Activated naive CD4-positive, alpha-beta T cell treated with Interleukin-2 at 50 U/mL for 16 hours (primary cell): ENCODE results near the gene GTSF1L.

ENCODE experiments used
- DNase-seq: peaks from one replicate; pipeline ENCODE4 v3.0.0-alpha.2; 2020

GTSF1L gene

GRCh38 chr20:43744966-43745730 lies 18.3 kb upstream of the GTSF1L start:
- no peak for DNase-seq

- no peak for DNase-seq
Measured at GRCh38 chr20:43744151-43744611, 17.4 kb upstream of the GTSF1L start.

- DNase-seq, result no peak
Measured at GRCh38 chr20:43740642-43741041, 13.8 kb upstream of the GTSF1L start.

GRCh38 chr20:43739148-43739749 lies 12.4 kb upstream of the GTSF1L start:
- DNase-seq, result no peak

GRCh38 chr20:43737925-43738324 lies 11.1 kb upstream of the GTSF1L start:
- DNase-seq, result no peak

- peak; percentile 10 for DNase-seq
Measured at GRCh38 chr20:43736588-43737158, 9.9 kb upstream of the GTSF1L start.

- DNase-seq, result no peak
Measured at GRCh38 chr20:43731927-43732326, 5.1 kb upstream of the GTSF1L start.

GRCh38 chr20:43731469-43731868 lies 4.7 kb upstream of the GTSF1L start:
- DNase-seq, result no peak

GRCh38 chr20:43728686-43729255 lies 2.0 kb upstream of the GTSF1L start:
- no peak for DNase-seq

GRCh38 chr20:43727980-43728590 lies 1.3 kb upstream of the GTSF1L start:
- DNase-seq, result no peak

GRCh38 chr20:43726333-43726732 lies 469 bp downstream of the GTSF1L start:
- DNase-seq, result no peak

- DNase-seq, result no peak
Measured at GRCh38 chr20:43725666-43726065, 1.1 kb downstream of the GTSF1L start.

GRCh38 chr20:43724383-43724782 lies 2.4 kb downstream of the GTSF1L start:
- DNase-seq, result no peak

- DNase-seq, result no peak
Measured at GRCh38 chr20:43723735-43724134, 3.1 kb downstream of the GTSF1L start.

- DNase-seq, result no peak
Measured at GRCh38 chr20:43723186-43723585, 3.6 kb downstream of the GTSF1L start.

- peak; percentile 45 for DNase-seq
Measured at GRCh38 chr20:43722153-43722505, 4.7 kb downstream of the GTSF1L start.

GRCh38 chr20:43721429-43722152 lies 5.2 kb downstream of the GTSF1L start:
- no peak for DNase-seq

- no peak for DNase-seq
Measured at GRCh38 chr20:43721097-43721428, 5.7 kb downstream of the GTSF1L start.

GRCh38 chr20:43720007-43720406 lies 6.8 kb downstream of the GTSF1L start:
- DNase-seq, result no peak

- no peak for DNase-seq
Measured at GRCh38 chr20:43717616-43717995, 9.2 kb downstream of the GTSF1L start.

- no peak for DNase-seq
Measured at GRCh38 chr20:43716757-43717615, 9.8 kb downstream of the GTSF1L start.

- no peak for DNase-seq
Measured at GRCh38 chr20:43716123-43716522, 10.7 kb downstream of the GTSF1L start.
